ENCODE data around the gene NYNRIN. TPM values are rescaled to one million over a fixed set of nuclear protein-coding genes. Genes with fewer than 3 reads are reported as not detected.

NYNRIN gene
- total RNA-seq, 1 experiment from 2014 or later = 18.7 TPM

DNA sequence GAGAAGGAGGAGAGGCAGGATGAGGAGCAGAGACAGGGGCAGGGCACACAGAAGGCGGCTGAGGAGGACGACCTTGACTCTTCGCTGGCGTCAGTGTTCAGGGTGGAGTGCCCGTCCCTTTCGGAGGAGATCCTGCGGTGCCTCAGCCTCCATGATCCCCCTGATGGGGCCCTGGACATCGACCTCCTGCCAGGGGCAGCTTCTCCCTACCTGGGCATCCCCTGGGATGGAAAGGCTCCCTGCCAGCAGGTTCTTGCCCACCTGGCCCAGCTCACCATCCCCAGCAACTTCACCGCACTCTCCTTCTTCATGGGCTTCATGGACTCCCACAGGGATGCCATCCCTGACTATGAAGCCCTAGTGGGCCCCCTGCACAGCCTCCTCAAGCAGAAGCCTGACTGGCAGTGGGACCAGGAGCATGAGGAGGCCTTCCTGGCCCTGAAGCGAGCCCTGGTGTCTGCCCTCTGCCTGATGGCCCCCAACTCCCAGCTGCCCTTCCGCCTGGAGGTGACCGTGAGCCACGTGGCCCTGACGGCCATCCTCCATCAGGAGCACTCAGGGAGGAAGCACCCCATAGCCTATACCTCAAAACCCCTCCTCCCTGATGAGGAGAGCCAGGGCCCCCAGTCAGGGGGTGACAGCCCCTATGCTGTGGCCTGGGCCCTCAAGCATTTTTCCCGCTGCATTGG is 16.1 kb downstream of the NYNRIN start:
- H2BK15ac ChIP-seq (ENCODE audit: low read depth, low read length) = no peak overlapping the region
- no peaks in the 10 kb centered on the region for H3K23me2 ChIP-seq (ENCODE audit: insufficient read length, low read depth, low read length, poor library complexity, severe bottlenecking)
- no peaks in the 10 kb centered on the region; the same call in 1 of the 2 replicates for H3K27me3 ChIP-seq (ENCODE audit: insufficient read depth, low read length)
- no peak overlapping the region for H3K18ac ChIP-seq (ENCODE audit: insufficient read length, low read depth, low read length)
- no CpG with 5 or more reads among the region's 15 CpGs for WGBS (ENCODE audit: extremely low coverage, insufficient read length, low lambda C conversion rate)
- peaks cover 15 to 33% (median 24%) of the 10 kb centered on the region in 3 experiments; a peak in 6 of 7 replicates for H3K36me3 Mint-ChIP-seq (ENCODE audit: insufficient read depth in 1 of 3, low read depth in 3 of 3)
- no peak overlapping the region for H2BK20ac ChIP-seq (ENCODE audit: low read depth, low read length, poor library complexity, severe bottlenecking)
- H2AFZ ChIP-seq (ENCODE audit: low read length) = no peak overlapping the region
- no peak overlapping the region for H3K9ac ChIP-seq (ENCODE audit: extremely low read depth, insufficient read length, low read length)
- H3K27me3 Mint-ChIP-seq (ENCODE audit: low read depth) = peaks cover 14% of the 10 kb centered on the region
- H3K4me1 Mint-ChIP-seq = peaks cover 2 to 3% of the 10 kb centered on the region in 2 experiments; a peak in 1 of 4 replicates
- no peak for DNase-seq
- H3K4ac ChIP-seq (ENCODE audit: low read depth, low read length) = no peak overlapping the region
- no peak for TF ChIP-seq CTCF (conservative IDR thresholded peaks at IDR 0.05)
- H3K4me3 Mint-ChIP-seq = no peak overlapping the region
- H4K5ac ChIP-seq (ENCODE audit: insufficient read length, low read depth, low read length) = no peak overlapping the region
- no peak overlapping the region for H3K14ac ChIP-seq (ENCODE audit: insufficient read depth, low read length)
- no peak overlapping the region for H3K27ac ChIP-seq (ENCODE audit: insufficient read length, low read depth, low read length)
- H3K27ac Mint-ChIP-seq = no peak overlapping the region; a peak in 2 of 7 replicates
- H4K20me1 ChIP-seq (ENCODE audit: control insufficient read depth, insufficient read depth, insufficient read length) = no peaks in the 10 kb centered on the region
- no peaks in the 10 kb centered on the region for H3K4me1 ChIP-seq (ENCODE audit: insufficient read depth, low read length)
- H3K9me3 ChIP-seq (ENCODE audit: control insufficient read depth, low read depth, low read length) = no peaks in the 10 kb centered on the region
- no peak overlapping the region for H3K4me2 ChIP-seq (ENCODE audit: insufficient read depth, insufficient read length, low read length)
- H3K56ac ChIP-seq (ENCODE audit: insufficient read length, low read depth, low read length) = no peak overlapping the region
- no peaks in the 10 kb centered on the region for H3K9me3 Mint-ChIP-seq
- no peak overlapping the region for H4K8ac ChIP-seq (replicated peaks; ENCODE audit: insufficient read length, low read depth, low read length)
- no peaks in the 10 kb centered on the region for H3K79me1 ChIP-seq (ENCODE audit: insufficient read depth, low read depth, low read length, poor library complexity, severe bottlenecking)
- H2BK5ac ChIP-seq (ENCODE audit: insufficient read length, low read length) = no peak overlapping the region
- H3K79me2 ChIP-seq (ENCODE audit: insufficient read depth, low read length) = no peaks in the 10 kb centered on the region
- H2BK12ac ChIP-seq (ENCODE audit: insufficient read length, low read depth, low read length) = no peak overlapping the region
- no peak overlapping the region for H4K91ac ChIP-seq (ENCODE audit: insufficient read length, low read depth, low read length)
- no peak overlapping the region for H2AK5ac ChIP-seq (ENCODE audit: insufficient read length, low read length)
- no peak overlapping the region for H2BK120ac ChIP-seq (ENCODE audit: low read depth, low read length, poor library complexity, severe bottlenecking)
- H3T11ph ChIP-seq (ENCODE audit: low read length) = no peak overlapping the region
- H3K23ac ChIP-seq (ENCODE audit: insufficient read length, low read depth, low read length) = no peak overlapping the region
